Measurements from ENCODE around the gene SIX6.
"Not testable (repeated sequence)": the region's sequence is repeated elsewhere in the genome, so short reads cannot be mapped to it uniquely, and the experiment has no call there.

The SIX6 gene

DNA sequence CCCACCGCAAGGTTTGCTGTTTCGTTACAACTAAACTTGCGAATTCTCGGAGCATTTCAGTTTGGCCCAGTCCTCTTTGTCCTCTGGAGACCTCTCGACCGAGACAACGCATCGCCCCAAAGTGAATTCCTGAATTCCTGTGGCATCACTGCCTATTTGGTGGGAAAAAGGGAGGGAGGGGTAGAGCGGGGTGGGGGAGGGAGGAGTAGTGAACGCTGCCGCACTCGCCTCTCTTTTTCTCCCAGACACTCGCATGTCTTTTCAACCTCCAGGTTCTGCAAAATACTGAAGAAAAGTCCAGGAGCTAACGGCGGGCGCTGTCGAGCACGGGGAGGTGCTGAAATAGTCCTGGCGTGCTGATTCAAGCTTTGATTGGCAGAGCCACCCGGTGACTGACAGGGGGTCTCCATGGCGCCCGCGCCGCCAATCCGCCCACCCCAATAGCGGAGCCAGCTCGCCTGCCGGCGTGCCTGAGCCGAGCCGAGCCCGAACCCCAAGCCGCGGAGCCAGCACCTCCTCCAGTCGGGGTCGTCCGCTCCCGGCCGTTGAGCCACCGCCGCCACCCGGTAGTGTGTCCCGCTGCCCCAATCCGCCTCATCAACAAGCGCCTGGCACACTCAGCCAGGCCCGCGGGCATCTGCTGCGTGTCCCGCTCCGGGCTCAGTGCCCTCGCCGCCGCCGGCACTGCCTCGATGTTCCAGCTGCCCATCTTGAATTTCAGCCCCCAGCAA is at the start of gene SIX6:
Gene SIX6, plus strand, starts transcription at position 440 of the 731 bp plus-strand sequence. Its CDS starts 253 bp downstream, at position 693.
- DNase-seq, result no peak

DNA sequence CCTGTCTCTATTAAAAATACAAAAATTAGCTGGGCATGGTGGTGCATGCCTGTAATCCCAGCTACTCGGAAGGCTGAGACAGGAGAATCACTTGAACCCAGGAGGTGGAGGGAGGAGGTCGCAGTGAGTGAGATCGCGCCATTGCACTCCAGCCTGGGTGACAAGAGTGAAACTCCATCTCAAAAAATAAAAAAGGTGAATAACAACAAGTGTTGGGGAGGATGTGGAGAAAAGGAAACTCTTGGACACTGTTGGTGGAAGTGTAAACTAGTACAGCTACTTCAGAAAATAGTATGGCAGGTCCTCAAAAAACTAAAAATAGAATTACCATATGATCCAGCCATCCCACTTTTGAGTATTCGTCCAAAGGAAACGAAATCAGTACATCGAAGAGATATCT is 28.7 kb upstream of the SIX6 start:
- not testable (repeated sequence) for DNase-seq

- peak; percentile 5 for DNase-seq
These were observed 26.2 kb upstream of the SIX6 start for GRCh38 chr14:60482743-60483142.

GRCh38 chr14:60485057-60485597 is 23.8 kb upstream of the SIX6 start:
- no peak for DNase-seq

DNA sequence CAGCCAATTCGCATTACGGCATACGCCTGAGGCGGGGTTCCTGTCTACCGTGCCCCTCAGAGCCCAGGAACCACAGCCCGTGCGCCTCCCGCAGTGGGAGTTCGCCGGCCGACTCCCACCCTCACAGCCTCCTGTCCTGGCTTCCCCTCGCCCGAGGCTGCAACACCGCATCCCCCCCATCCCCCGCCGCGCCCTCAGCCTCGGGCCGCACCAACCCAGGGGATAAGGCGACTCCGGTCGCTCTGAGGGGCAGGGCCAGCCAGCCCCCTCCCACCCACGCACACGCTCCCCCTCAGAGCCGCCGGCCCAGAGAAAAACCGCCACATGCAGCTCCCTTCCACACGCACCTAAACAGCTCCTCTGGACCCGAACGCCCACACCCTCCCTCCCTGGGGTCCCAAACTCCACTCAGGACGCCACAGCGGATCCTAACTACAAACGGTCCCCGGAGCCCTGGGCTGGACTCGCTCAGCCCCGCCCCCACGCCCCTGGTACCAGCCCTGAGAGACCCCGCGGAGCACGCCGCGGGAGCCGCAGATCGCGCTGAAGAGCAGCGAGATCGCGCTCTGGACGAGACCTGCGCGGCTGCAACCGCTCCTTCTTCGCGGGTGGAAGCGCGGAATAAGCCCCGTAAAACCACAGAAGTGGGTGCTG is 23.2 kb upstream of the SIX6 start, which contains the start of gene C14orf39:
Gene C14orf39, minus strand, starts transcription at position 466 of the 654 bp plus-strand sequence. CDS start 985 bp downstream, outside the sequence.
- DNase-seq, result no peak

GRCh38 chr14:60487211-60487610 is 21.7 kb upstream of the SIX6 start:
- peak; percentile 1 for DNase-seq

DNA sequence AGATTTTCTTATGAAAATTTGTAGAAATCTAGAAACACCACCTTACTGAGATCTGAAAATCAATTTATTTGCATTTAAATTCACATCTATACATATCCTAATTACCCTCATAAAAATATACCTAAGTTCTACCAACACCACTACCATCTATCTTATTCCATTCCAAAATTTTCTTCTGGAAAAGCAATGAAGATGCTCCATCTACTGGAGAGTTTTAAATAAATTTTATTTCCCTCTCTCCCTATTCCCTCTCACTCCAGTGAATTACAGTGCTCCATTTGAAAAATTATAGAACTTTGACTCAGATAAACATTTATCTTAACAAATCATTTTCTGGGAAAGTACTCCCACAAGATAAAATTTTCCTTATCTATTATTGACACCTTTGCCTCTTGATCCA is 20.8 kb upstream of the SIX6 start:
- DNase-seq, result peak; percentile 2

- DNase-seq, result no peak
These were observed 18.7 kb upstream of the SIX6 start for GRCh38 chr14:60490270-60490669.

- no peak for DNase-seq
These were observed 13.0 kb upstream of the SIX6 start for GRCh38 chr14:60495946-60496345.

- DNase-seq, result no peak
These were observed 6.4 kb upstream of the SIX6 start for GRCh38 chr14:60502541-60502940.

- DNase-seq, result no peak
These were observed 3.5 kb upstream of the SIX6 start for GRCh38 chr14:60505448-60505847.

GRCh38 chr14:60506010-60506409 is 2.9 kb upstream of the SIX6 start:
- no peak for DNase-seq

- DNase-seq, result no peak
These were observed 2.4 kb upstream of the SIX6 start for GRCh38 chr14:60506462-60506984.

DNA sequence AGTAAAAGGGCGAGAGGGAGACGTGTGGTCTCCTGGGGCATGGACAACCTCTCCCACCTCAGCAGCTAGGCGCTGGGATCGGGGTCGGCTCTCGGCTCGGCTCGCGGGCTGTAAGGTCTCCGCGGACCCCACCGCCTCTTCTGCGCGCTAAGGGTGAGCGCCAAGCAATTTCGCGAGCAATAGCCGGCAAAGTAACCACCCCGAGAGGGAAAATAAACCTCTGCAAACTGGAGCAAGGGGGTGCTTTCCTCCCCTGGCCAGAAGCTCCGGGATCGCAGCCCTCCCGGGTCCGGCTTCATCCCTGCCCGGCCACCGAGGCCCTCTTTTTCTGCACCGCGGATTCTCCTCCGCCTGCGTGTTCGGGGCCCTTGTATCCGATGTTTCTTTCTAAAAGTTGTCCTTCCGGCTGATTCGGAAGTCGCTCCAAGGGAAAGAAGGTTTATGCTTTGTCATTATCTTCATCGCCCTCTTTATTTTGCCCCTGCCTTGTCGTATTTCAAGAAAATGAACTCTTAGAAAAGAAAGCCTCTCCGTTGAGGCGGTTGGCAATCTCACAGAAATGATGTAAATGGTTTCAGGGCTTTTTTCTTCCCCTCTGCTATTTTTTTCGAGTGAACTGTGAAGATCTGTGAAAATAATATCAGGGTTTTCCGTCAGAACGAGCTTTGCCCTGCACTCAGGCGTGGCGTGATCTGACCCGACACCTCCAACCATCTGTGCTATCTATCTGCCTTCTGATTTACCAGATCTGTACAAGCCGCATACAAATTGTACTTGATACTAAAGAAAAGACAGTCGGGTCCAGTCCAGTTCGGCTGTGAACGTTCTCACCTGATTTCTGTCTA is 1.7 kb upstream of the SIX6 start:
- DNase-seq, result no peak

DNA sequence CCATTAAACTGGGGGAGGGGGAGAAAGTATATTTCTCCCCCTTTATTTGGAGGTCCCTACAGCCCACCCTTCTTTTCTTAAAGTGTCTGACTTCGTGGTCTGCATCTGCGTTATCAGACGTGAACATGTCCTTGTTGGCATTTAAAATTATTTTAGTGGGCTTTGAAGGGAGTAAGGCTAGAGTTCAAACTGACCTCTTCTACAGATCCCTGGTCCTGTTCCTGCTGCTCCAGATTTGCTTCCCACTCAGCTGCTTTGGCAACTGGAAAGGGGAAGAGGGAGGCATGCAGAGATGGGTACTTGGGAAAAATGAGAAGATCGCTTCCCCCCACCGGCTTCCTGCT is 611 bp upstream of the SIX6 start:
- DNase-seq, result no peak

DNA sequence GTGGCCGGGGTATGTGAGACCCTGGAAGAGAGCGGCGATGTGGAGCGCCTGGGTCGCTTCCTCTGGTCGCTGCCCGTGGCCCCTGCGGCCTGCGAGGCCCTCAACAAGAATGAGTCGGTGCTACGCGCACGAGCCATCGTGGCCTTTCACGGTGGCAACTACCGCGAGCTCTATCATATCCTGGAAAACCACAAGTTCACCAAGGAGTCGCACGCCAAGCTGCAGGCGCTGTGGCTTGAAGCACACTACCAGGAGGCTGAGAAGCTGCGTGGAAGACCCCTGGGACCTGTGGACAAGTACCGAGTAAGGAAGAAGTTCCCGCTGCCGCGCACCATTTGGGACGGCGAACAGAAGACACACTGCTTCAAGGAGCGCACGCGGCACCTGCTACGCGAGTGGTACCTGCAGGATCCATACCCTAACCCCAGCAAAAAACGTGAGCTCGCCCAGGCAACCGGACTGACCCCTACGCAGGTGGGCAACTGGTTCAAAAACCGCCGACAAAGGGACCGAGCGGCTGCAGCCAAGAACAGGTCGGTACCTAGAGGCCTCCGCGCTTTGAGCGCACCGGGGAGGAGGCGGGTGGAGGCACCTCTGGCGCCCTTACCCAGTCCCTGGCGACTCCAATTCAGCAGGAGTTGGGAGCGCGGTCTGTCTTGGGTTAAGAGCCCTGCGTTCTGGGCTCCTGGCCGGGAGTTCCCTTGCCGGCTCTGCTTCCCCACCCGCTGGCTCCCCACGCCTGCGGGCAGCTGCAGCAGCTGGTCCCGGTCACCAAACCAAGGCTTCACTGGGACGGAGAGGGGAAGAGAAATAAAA is 700 bp downstream of the SIX6 start:
- no peak for DNase-seq

DNA sequence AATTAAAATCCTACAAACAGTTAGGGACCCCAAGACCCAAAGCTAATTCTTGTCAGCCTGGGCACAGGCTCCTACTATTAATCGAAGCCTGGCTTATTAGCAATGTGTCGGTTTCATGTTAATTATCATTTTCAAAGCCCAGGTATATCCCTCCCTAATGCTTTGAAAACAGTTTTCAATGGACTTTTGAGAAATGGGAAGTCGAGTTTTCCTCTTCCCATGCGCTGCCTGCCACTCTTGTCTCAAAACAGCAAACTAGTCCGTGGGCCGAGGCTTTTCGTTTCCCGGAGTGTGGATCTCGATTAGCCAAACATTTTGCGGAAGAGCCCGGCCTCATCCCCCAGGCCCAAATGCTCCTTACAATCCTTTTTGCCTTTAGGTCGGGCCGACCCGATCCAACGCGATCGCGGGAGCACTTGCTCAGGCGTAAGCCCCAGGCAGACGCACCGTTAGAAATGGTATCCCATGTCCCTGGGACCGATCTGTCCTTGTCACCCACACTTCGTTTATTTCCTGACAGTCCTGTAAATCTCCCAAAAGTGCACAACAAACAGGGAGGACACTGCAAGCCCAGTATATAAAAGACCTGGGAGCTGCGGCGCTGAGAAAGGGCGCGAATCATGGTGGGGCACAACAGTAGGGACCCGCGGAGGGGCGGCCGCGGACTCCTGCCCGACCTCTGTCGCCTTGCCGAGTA is 1.5 kb downstream of the SIX6 start:
- DNase-seq, result no peak

DNA sequence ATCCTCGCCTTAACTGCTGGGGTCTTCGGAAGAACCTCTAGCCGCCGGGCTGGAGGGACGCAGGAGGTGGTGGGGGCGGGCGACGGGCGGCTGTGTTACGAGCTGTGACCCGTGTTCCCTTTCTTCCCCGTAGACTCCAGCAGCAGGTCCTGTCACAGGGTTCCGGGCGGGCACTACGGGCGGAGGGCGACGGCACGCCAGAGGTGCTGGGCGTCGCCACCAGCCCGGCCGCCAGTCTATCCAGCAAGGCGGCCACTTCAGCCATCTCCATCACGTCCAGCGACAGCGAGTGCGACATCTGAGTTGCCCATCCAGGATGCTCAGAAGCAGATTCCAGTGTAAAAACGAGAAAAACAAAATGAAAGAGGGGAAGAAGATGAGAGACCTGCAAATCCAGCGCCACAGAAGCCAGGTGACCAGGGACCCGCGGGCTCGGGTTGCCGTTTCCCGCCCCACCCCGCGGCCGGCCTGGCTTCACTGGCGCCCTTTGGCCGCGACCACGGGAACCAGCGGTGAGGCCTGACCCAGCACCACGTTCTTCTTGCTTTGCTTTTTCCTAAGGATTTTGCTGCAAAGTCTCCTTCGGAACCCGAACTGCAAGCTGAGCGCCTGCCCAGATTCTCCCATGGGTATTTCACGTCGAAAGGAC is 2.1 kb downstream of the SIX6 start:
- DNase-seq, result no peak

DNA sequence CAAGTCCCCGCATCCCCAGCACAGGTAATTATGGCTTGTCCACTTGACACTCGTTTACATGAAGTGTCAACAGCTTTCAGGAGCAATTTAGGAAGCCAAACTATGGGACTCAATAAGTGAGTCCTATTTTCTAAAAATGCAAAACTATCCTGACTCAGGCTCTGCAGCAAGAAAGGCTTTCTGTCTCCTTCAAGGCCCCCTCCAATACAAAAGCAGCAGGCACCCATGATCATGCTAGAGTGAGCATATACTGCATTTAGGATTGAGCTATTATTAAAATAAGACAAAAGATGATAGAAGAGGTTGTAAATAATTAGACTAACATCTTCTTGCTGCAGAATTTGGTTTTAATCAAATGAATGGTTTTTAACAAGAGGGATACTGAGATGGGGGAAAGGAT is 3.2 kb downstream of the SIX6 start:
- no peak for DNase-seq

DNA sequence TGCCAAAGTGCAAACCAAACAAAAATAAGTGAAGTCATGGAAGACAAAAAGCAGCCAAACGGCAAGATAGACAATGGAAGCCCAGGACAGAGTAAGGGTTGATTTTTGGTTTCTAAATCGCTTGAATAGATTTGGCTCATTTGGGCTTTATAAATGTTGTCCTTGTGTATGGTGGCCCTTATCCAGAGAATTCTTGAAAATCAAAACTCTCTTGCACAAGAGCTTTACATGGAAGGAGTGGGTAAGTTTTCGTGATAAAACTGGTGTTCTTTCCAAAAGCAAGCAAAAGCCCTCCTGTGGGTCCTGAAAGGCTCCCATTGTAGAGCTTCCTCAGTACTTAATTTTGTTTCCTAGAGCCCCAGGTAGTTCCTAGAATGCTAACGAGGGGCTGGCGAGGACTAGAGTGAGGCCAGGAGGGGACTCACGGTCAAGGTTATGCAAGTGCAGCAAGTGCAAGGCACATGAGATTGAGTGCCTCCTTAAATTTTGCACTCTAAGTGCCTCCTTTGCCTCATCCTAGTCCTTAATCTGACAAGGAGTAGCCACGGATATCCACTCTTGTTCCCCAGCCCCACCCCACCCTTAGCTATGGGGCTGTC is 4.1 kb downstream of the SIX6 start:
- DNase-seq, result no peak

GRCh38 chr14:60514378-60514740 is 5.4 kb downstream of the SIX6 start:
- DNase-seq, result peak; percentile 66
